Tibial artery (tissue), 4 donors: Measurements from ENCODE around the gene FAM181B.

ENCODE experiments used
- DNase-seq, 2 donors: peaks; one replicate each; pipeline ENCODE4 v3.0.0-alpha.2; 2019
- H3K27ac ChIP-seq, 2 donors: fragments of 200-600 bp; sonication (generic) in 1 of 2; 1 replicate in 1 of 2; 2 replicates in 1 of 2; pipeline ENCODE4 v1.5.1; 2018 to 2019; ENCODE audit warnings: mild to moderate bottlenecking in 1 of 2
- H3K27me3 ChIP-seq, 2 donors: fragments of 200-600 bp; sonication (generic) in 1 of 2; one replicate each; pipeline versions ENCODE4 v1.5.1 to v1.6.0; 2016 to 2019
- H3K36me3 ChIP-seq, 3 donors: fragments of 200-600 bp; sonication (generic) in 2 of 3; one replicate each; pipeline ENCODE4 v1.5.1; 2016 to 2019; ENCODE audit warnings: mild to moderate bottlenecking in 2 of 3
- H3K4me1 ChIP-seq, 4 donors: fragments of 200-600 bp; sonication (generic) in 2 of 4; 1 replicate in 3 of 4; 2 replicates in 1 of 4; pipeline ENCODE4 v1.5.1; 2016 to 2019
- H3K4me3 ChIP-seq, 2 donors: fragments of 200-600 bp; sonication (generic) in 1 of 2; 1 replicate in 1 of 2; 2 replicates in 1 of 2; pipeline ENCODE4 v1.5.1; 2018 to 2019; ENCODE audit warnings: mild to moderate bottlenecking in 2 of 2
- H3K9me3 ChIP-seq, 3 donors: fragments of 200-600 bp; sonication (generic) in 1 of 3; one replicate each; pipeline ENCODE4 v1.5.1; 2016 to 2019
- CTCF ChIP-seq, 2 experiments: fragments of 200-600 bp in 1 of 2; fragments of 450-650 bp in 1 of 2; IDR thresholded peaks; one replicate each; pipeline ENCODE4 v1.5.1; 2017 to 2019; ENCODE audit warnings: antibody characterized with exemption in 2 of 2, mild to moderate bottlenecking in 1 of 2, moderate library complexity in 1 of 2
- intact Hi-C: fragments of 100-400 bp; cut with DNase I; formaldehyde crosslinking; loops from one replicate; pipeline ENCODE4 v1.15.0; 2023; ENCODE audit warnings: low total_unique reads

FAM181B gene

GRCh38 chr11:82775218-82775617 lies 41.6 kb upstream of the FAM181B start:
- Histone ChIP-seq H3K36me3 (no peaks in the 10 kb centered on the region), H3K27me3 (no peaks in the 10 kb centered on the region), H3K4me1 (no peaks in the 10 kb centered on the region), H3K27ac (no peak overlapping the region), H3K9me3 (peaks cover 0 to 14% (median 6%) of the 10 kb centered on the region in 3 donors), H3K4me3 (no peak overlapping the region)
- DNase-seq: no peak
- TF ChIP-seq CTCF (IDR thresholded peaks at IDR 0.05): no peak
- intact Hi-C loops: no loop called here

GRCh38 chr11:82771781-82772180 lies 38.1 kb upstream of the FAM181B start:
- Histone ChIP-seq H3K9me3 (peaks cover 0 to 10% (median 6%) of the 10 kb centered on the region in 3 donors), H3K27ac (no peak overlapping the region), H3K27me3 (no peaks in the 10 kb centered on the region), H3K36me3 (no peaks in the 10 kb centered on the region), H3K4me1 (no peaks in the 10 kb centered on the region), H3K4me3 (no peak overlapping the region)
- TF ChIP-seq CTCF (IDR thresholded peaks at IDR 0.05): no peak
- intact Hi-C loops: no loop called here
- no peak for DNase-seq

- no peaks in the 10 kb centered on the region for H3K9me3 ChIP-seq
- intact Hi-C loops: no loop called here
- DNase-seq: no peak
Measured at GRCh38 chr11:82767123-82767522, 33.5 kb upstream of the FAM181B start.

GRCh38 chr11:82765466-82766034 lies 31.9 kb upstream of the FAM181B start:
- no peaks in the 10 kb centered on the region for H3K4me1 ChIP-seq
- intact Hi-C loops: no loop called here
- no peaks in the 10 kb centered on the region for H3K36me3 ChIP-seq
- no peaks in the 10 kb centered on the region for H3K27me3 ChIP-seq
- H3K27ac ChIP-seq: no peak overlapping the region
- TF ChIP-seq CTCF (IDR thresholded peaks at IDR 0.05): no peak
- H3K4me3 ChIP-seq: no peak overlapping the region
- H3K9me3 ChIP-seq: no peaks in the 10 kb centered on the region
- no peak for DNase-seq

More at GRCh38 chr11:82767123-82767522, 33.5 kb upstream of the FAM181B start:
- Histone ChIP-seq H3K36me3 (no peaks in the 10 kb centered on the region), H3K4me3 (no peak overlapping the region), H3K27me3 (no peaks in the 10 kb centered on the region), H3K4me1 (no peaks in the 10 kb centered on the region), H3K27ac (no peak overlapping the region)
- no peak for TF ChIP-seq CTCF (IDR thresholded peaks at IDR 0.05)

- Histone ChIP-seq H3K4me1 (no peaks in the 10 kb centered on the region), H3K4me3 (no peak overlapping the region), H3K36me3 (no peaks in the 10 kb centered on the region), H3K27me3 (no peaks in the 10 kb centered on the region), H3K9me3 (no peaks in the 10 kb centered on the region), H3K27ac (no peak overlapping the region)
- intact Hi-C loops: no loop called here
- DNase-seq: no peak
- TF ChIP-seq CTCF (IDR thresholded peaks at IDR 0.05): no peak
Measured at GRCh38 chr11:82763167-82763566, 29.5 kb upstream of the FAM181B start.

GRCh38 chr11:82759649-82760048 lies 26.0 kb upstream of the FAM181B start:
- Histone ChIP-seq H3K27ac (no peak overlapping the region), H3K4me3 (no peak overlapping the region), H3K27me3 (no peaks in the 10 kb centered on the region), H3K4me1 (no peaks in the 10 kb centered on the region), H3K36me3 (no peaks in the 10 kb centered on the region), H3K9me3 (no peaks in the 10 kb centered on the region)
- no peak for DNase-seq
- TF ChIP-seq CTCF (IDR thresholded peaks at IDR 0.05): no peak
- intact Hi-C loops: no loop called here
